Gastrocnemius medialis (tissue), 4 donors: ENCODE data around the gene PIK3CG. TPM values are rescaled to one million over a fixed set of nuclear protein-coding genes. Genes with fewer than 3 reads are reported as not detected.
"Not testable (repeated sequence)": the region's sequence is repeated elsewhere in the genome, so short reads cannot be mapped to it uniquely, and the experiment has no call there.

Experiments
- ATAC-seq, 2 donors: fragments of 150-250 bp; one replicate each; pipeline ENCODE4 v1.9.1; 2016
- DNase-seq, 2 donors: peaks; one replicate each; pipeline ENCODE4 v3.0.0-alpha.2; 2019
- H3K27ac ChIP-seq, 4 donors: fragments of 200-600 bp; sonication (generic); 1 replicate in 1 of 4; 2 replicates in 3 of 4; pipeline ENCODE4 v1.5.1; 2016 to 2018; ENCODE audit warnings: mild to moderate bottlenecking in 2 of 4, moderate library complexity in 1 of 4
- H3K27me3 ChIP-seq, 3 donors: fragments of 200-600 bp; sonication (generic) in 2 of 3; 1 replicate in 1 of 3; 2 replicates in 2 of 3; pipeline versions ENCODE4 v1.5.1 to v1.6.0; 2016 to 2019; ENCODE audit warnings: mild to moderate bottlenecking in 1 of 3, moderate library complexity in 1 of 3
- H3K36me3 ChIP-seq, 2 donors: fragments of 200-600 bp; sonication (generic) in 1 of 2; one replicate each; pipeline ENCODE4 v1.5.1; 2017 to 2018
- H3K4me1 ChIP-seq, 2 donors: fragments of 200-600 bp; sonication (generic) in 1 of 2; one replicate each; pipeline ENCODE4 v1.5.1; 2016 to 2017; ENCODE audit warnings: mild to moderate bottlenecking in 2 of 2
- H3K4me3 ChIP-seq, 4 donors: fragments of 200-600 bp; sonication (generic) in 3 of 4; 1 replicate in 1 of 4; 2 replicates in 3 of 4; pipeline ENCODE4 v1.5.1; 2016 to 2019; ENCODE audit warnings: mild to moderate bottlenecking in 2 of 4
- H3K9me3 ChIP-seq, 3 donors: fragments of 200-600 bp; sonication (generic) in 2 of 3; 1 replicate in 1 of 3; 2 replicates in 2 of 3; pipeline ENCODE4 v1.5.1; 2016 to 2019
- CTCF ChIP-seq, 5 experiments: fragments of 450-650 bp in 3 of 5; fragments of 200-600 bp in 2 of 5; sonication (generic) in 2 of 5; IDR thresholded peaks in 4 of 5; conservative IDR thresholded peaks in 1 of 5; 1 replicate in 4 of 5; 2 replicates in 1 of 5; pipeline ENCODE4 v1.5.1; 2016 to 2019; ENCODE audit warnings: antibody characterized with exemption in 5 of 5, mild to moderate bottlenecking in 3 of 5, moderate library complexity in 3 of 5
- POLR2A ChIP-seq, 2 donors: fragments of 450-650 bp; IDR thresholded peaks; one replicate each; pipeline ENCODE4 v1.6.1; 2017; ENCODE audit warnings: antibody characterized with exemption in 2 of 2, mild to moderate bottlenecking in 2 of 2, moderate library complexity in 2 of 2
- in situ Hi-C, 4 donors: fragments of 200-750 bp; cut with MboI; loops; one replicate each; pipeline versions ENCODE4 v1.15.0 to v1.8.0; 2017; ENCODE audit warnings: low sequenced_read_pairs in 4 of 4
- intact Hi-C: fragments of 100-400 bp; cut with DNase I; formaldehyde crosslinking; loops from one replicate; pipeline ENCODE4 v1.15.1; 2023; ENCODE audit warnings: low total_unique reads
- total RNA-seq, 4 donors: library from RNA; depleted of rRNA; stranded (reverse); fragments of >200 nt; gene quantifications; one replicate each; pipeline versions ENCODE4 v1.1.0 to v1.2.3, GENCODE V29; 2016

The PIK3CG gene
- total RNA-seq, 4 donors from 2014 or later, result 0.51 to 1.4 (median 0.83) TPM

GRCh38 chr7:106896231-106896630 lies 31.1 kb downstream of the PIK3CG start:
- H3K27ac ChIP-seq, result no peak overlapping the region
- H3K4me3 ChIP-seq, result no peak overlapping the region
- no peak for TF ChIP-seq POLR2A (IDR thresholded peaks at IDR 0.05)
- TF ChIP-seq CTCF (IDR thresholded peaks at IDR 0.05 in 4 of 5, conservative IDR thresholded peaks at IDR 0.05 in 1 of 5), result no peak
- no peaks in the 10 kb centered on the region for H3K27me3 ChIP-seq
- DNase-seq (no peak), ATAC-seq (no peak)
- H3K36me3 ChIP-seq, result no peaks in the 10 kb centered on the region
- intact Hi-C loops (no loop called here), in situ Hi-C loops (no loop called here)
- no peaks in the 10 kb centered on the region for H3K4me1 ChIP-seq
- no peaks in the 10 kb centered on the region for H3K9me3 ChIP-seq

GRCh38 chr7:106897553-106897952 lies 32.5 kb downstream of the PIK3CG start:
- H3K4me3 ChIP-seq, H3K4me1 ChIP-seq, H3K27ac ChIP-seq, ATAC-seq, in situ Hi-C loops, H3K36me3 ChIP-seq, H3K9me3 ChIP-seq, H3K27me3 ChIP-seq, intact Hi-C loops, DNase-seq: not testable (repeated sequence)

GRCh38 chr7:106898967-106899366 lies 33.9 kb downstream of the PIK3CG start:
- H3K4me3 ChIP-seq, DNase-seq, H3K36me3 ChIP-seq, ATAC-seq, H3K27me3 ChIP-seq, H3K9me3 ChIP-seq, H3K27ac ChIP-seq, in situ Hi-C loops, intact Hi-C loops, H3K4me1 ChIP-seq: not testable (repeated sequence)

- intact Hi-C loops (no loop called here), in situ Hi-C loops (no loop called here)
- H3K4me3 ChIP-seq, result no peak overlapping the region
- no peaks in the 10 kb centered on the region for H3K4me1 ChIP-seq
- no peaks in the 10 kb centered on the region for H3K36me3 ChIP-seq
- no peak for TF ChIP-seq CTCF (IDR thresholded peaks at IDR 0.05 in 4 of 5, conservative IDR thresholded peaks at IDR 0.05 in 1 of 5)
- TF ChIP-seq POLR2A (IDR thresholded peaks at IDR 0.05), result no peak
- ATAC-seq (no peak), DNase-seq (no peak)
- H3K9me3 ChIP-seq, result no peaks in the 10 kb centered on the region
- H3K27me3 ChIP-seq, result no peaks in the 10 kb centered on the region
- H3K27ac ChIP-seq, result no peak overlapping the region
Observed at GRCh38 chr7:106901828-106902441, 36.9 kb downstream of the PIK3CG start.

GRCh38 chr7:106905734-106906133 lies 40.7 kb downstream of the PIK3CG start:
- ATAC-seq, result no peak

More at GRCh38 chr7:106905734-106906133, 40.7 kb downstream of the PIK3CG start:
- Histone ChIP-seq H3K4me1 (no peaks in the 10 kb centered on the region), H3K4me3 (no peak overlapping the region), H3K27me3 (no peaks in the 10 kb centered on the region), H3K9me3 (no peaks in the 10 kb centered on the region), H3K27ac (no peak overlapping the region), H3K36me3 (no peaks in the 10 kb centered on the region)
- TF ChIP-seq CTCF (IDR thresholded peaks at IDR 0.05 in 4 of 5, conservative IDR thresholded peaks at IDR 0.05 in 1 of 5) (no peak), POLR2A (IDR thresholded peaks at IDR 0.05) (no peak)
- intact Hi-C loops (no loop called here), in situ Hi-C loops (no loop called here)
- no peak for DNase-seq
